Measurements from ENCODE around the gene EEF1G. TPM values are rescaled to one million over a fixed set of nuclear protein-coding genes. Genes with fewer than 3 reads are reported as not detected.
A peak's percentile ranks its signal among the peaks of the same experiment; 100 is the strongest.

EEF1G gene
- total RNA-seq, 1 donor from 2014 or later: 1,017 TPM

DNA sequence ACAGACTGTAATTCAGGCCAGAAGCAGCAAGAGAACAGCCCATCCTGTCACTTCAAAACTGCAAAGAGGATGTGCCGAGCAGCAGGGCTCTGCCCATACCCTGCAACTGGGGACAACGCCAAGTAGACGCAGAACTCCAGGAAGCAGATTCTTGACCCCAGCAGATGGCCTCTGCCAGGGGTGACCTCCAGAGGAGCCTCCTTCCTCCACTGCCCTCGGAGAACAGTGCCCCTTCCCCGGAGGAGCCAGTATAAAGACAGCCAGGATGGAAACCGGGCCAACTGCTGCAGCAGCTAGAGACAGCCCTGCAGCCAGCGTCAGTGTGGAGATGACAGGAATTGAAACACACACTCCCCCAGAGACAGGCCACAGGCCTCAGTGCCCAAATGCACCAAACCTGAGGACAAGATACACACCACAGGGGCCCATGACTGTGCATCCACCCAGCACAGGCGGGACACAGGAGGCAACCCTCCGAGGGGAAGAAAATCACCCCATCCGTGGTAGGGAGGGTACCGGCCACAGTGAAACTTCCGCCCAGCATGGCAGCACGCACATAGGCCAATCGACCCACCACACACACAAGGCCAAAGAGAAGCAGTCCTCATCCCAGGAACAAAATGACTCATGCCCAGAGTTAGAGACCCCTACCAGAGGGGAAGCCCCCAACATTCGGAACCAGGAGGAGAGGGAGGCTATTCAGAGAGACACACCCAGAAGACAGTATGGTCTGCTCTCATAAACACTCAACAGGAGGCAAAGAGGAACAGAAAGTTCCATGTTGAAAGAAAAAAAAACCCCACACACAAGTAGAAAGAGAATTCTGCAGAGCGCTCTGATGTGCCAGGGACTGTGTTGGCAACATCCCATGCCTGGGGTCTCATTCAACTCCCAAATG lies 32.6 kb downstream of the EEF1G start:
- Mint-ChIP-seq H3K4me3 (ENCODE audit: unreplicated experiment) (peak overlapping the region; percentile 92), H3K4me1 (ENCODE audit: low read depth) (peaks cover 83% of the 10 kb centered on the region), H3K27me3 (ENCODE audit: low read depth) (no peaks in the 10 kb centered on the region)

DNA sequence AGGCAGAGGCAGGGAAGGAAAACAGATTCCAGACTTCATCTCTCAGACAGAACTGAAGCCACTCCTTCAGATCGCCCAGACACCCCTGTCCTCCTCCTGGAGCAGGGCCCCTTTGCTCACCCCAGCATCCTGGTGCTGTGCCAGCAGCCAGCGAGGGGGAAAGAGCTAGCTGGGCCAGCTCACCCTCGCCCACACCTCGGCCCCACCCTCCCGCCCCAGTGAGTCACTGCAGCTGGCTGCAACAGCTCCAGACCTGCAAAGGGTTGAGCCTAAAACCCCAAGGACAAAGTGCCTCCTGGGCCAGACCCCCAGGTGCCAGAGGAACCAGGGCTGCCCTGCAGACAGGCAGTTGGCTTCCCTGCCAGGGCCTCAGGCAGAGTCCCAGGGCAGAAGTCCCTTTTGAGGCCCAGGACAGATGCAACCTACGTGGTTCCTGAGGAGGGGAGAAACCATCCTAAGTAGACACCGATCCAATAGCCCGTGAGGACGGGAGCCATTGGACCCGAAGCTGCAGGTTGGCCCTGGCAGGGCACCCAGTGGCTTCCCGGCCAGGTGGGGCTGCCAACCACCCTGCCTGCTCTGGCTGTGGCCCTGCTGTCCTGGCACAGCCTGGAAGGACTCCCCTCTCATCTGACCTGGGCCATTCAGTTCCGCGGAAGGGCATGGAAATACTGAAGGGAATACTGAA lies 34.3 kb downstream of the EEF1G start:
- H3K4me3 Mint-ChIP-seq (ENCODE audit: unreplicated experiment): peak overlapping the region; percentile 41

More for the DNA sequence above, 32.6 kb downstream of the EEF1G start:
- no peak for DNase-seq (ENCODE audit: low spot score)
- peak overlapping the region; percentile 94 for H3K27ac Mint-ChIP-seq (ENCODE audit: unreplicated experiment)
- no peaks in the 10 kb centered on the region for H3K9me3 Mint-ChIP-seq (ENCODE audit: low read depth)
- peaks cover 4% of the 10 kb centered on the region for H3K36me3 Mint-ChIP-seq (ENCODE audit: low read depth)
- TF ChIP-seq, protein P1, sequence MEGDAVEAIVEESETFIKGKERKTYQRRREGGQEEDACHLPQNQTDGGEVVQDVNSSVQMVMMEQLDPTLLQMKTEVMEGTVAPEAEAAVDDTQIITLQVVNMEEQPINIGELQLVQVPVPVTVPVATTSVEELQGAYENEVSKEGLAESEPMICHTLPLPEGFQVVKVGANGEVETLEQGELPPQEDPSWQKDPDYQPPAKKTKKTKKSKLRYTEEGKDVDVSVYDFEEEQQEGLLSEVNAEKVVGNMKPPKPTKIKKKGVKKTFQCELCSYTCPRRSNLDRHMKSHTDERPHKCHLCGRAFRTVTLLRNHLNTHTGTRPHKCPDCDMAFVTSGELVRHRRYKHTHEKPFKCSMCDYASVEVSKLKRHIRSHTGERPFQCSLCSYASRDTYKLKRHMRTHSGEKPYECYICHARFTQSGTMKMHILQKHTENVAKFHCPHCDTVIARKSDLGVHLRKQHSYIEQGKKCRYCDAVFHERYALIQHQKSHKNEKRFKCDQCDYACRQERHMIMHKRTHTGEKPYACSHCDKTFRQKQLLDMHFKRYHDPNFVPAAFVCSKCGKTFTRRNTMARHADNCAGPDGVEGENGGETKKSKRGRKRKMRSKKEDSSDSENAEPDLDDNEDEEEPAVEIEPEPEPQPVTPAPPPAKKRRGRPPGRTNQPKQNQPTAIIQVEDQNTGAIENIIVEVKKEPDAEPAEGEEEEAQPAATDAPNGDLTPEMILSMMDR (IDR thresholded peaks at IDR 0.05): no peak

DNA sequence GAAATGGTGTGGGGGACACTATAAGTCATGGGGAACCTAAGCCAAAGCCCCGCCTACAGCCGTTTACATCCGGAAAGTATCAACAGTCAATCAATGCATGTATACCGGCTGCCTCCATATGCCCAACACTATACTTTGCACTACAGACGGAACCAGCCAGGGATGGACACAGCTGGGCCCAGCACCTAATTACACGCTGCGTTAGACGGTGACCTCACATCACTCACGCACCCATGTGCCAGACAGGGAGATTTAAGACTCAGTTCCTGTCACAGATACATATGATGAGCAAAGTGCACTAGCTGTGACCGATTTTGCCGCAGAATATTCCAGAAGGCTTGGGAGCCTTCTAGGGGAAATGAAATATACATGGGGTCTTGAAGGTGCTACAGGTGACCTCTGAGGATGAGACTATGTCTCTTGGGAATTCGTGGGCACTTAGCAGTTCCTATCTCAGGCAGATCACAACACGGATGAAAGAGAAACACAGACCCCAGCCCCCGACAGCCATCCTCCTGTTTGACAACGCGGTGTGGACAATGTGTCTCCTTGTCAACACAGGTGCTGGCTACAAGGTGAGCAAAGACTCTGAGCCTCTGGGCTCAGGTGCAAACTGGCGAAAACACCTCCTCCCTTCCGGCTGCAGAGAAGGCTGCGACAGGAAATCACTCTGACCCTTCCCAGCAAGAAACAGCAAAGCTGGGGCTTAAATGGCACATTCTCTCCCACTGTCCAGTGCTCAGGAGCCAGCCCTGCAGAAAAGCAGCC lies 35.0 kb downstream of the EEF1G start:
- Mint-ChIP-seq H3K36me3 (ENCODE audit: low read depth) (peaks cover 15% of the 10 kb centered on the region), H3K4me1 (ENCODE audit: low read depth) (peaks cover 77% of the 10 kb centered on the region), H3K27ac (ENCODE audit: unreplicated experiment) (peak overlapping the region; percentile 80), H3K9me3 (ENCODE audit: low read depth) (no peaks in the 10 kb centered on the region), H3K4me3 (ENCODE audit: unreplicated experiment) (peak overlapping the region; percentile 41), H3K27me3 (ENCODE audit: low read depth) (no peaks in the 10 kb centered on the region)
- TF ChIP-seq, protein P1 (IDR thresholded peaks at IDR 0.05): no peak
- DNase-seq (ENCODE audit: low spot score): no peak

More for the DNA sequence above, 34.3 kb downstream of the EEF1G start:
- H3K36me3 Mint-ChIP-seq (ENCODE audit: low read depth): peaks cover 11% of the 10 kb centered on the region
- no peak for DNase-seq (ENCODE audit: low spot score)
- no peaks in the 10 kb centered on the region for H3K27me3 Mint-ChIP-seq (ENCODE audit: low read depth)
- TF ChIP-seq, protein P1 (IDR thresholded peaks at IDR 0.05): no peak
- no peaks in the 10 kb centered on the region for H3K9me3 Mint-ChIP-seq (ENCODE audit: low read depth)
- peak overlapping the region; percentile 80 for H3K27ac Mint-ChIP-seq (ENCODE audit: unreplicated experiment)
- peaks cover 84% of the 10 kb centered on the region for H3K4me1 Mint-ChIP-seq (ENCODE audit: low read depth)

DNA sequence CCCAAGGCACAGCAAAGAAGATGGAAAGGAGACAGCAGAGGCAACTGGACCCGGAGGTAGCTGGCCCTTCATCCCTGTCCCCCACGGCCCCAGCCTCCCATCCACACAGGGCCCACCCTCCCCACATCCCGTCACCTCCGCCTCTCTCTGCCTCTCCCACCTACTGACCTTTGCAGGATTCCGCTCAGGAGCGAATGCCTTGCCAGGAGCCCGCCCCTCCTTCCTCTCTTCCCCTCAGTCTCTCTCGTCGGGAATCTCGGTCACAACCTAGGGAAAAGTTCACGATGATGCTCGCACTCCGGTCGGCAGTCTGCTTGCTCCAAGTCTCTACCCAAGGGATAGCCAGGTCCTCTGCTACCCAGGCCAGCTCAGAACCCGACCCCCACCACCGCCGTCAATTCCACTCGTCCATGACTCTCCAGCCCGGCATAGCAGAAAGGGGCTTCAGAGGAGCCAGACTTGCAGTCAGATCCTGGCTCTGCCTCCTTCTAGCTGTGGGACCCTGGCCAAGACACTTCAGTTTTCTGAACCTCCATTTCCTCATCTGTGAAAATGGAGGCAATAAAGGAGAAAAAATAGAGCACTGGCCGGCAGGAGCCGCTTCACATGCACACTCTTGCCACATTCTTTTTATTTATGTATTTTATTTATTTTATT lies 37.3 kb downstream of the EEF1G start:
- Mint-ChIP-seq H3K4me3 (ENCODE audit: unreplicated experiment) (no peak overlapping the region), H3K36me3 (ENCODE audit: low read depth) (peaks cover 31% of the 10 kb centered on the region)

More for the DNA sequence above, 37.3 kb downstream of the EEF1G start:
- DNase-seq (ENCODE audit: low spot score): no peak
- Mint-ChIP-seq H3K27ac (ENCODE audit: unreplicated experiment) (peak overlapping the region; percentile 66), H3K27me3 (ENCODE audit: low read depth) (no peaks in the 10 kb centered on the region), H3K4me1 (ENCODE audit: low read depth) (peaks cover 55% of the 10 kb centered on the region), H3K9me3 (ENCODE audit: low read depth) (no peaks in the 10 kb centered on the region)
- TF ChIP-seq, protein P1 (IDR thresholded peaks at IDR 0.05): no peak
